BLaER1 (cell line): ENCODE measurements around the gene AR.

Experiments
- H3K27ac ChIP-seq: shearing (Covaris generic); formaldehyde crosslinking; 2 replicates; pipeline ENCODE4 v1.8.1; 2022
- H3K27me3 ChIP-seq: shearing (Covaris generic); formaldehyde crosslinking; 2 replicates; pipeline ENCODE4 v1.8.1; 2022
- H3K36me3 ChIP-seq: shearing (Covaris generic); formaldehyde crosslinking; 2 replicates; pipeline ENCODE4 v1.8.1; 2022
- H3K4me1 ChIP-seq: shearing (Covaris generic); formaldehyde crosslinking; 2 replicates; pipeline ENCODE4 v1.8.1; 2022
- H3K4me2 ChIP-seq: shearing (Covaris generic); formaldehyde crosslinking; 2 replicates; pipeline ENCODE4 v1.8.1; 2022
- H3K4me3 ChIP-seq: shearing (Covaris generic); formaldehyde crosslinking; 2 replicates; pipeline ENCODE4 v1.8.1; 2022
- H3K9ac ChIP-seq: shearing (Covaris generic); formaldehyde crosslinking; 2 replicates; pipeline ENCODE4 v1.8.1; 2022
- H3K9me3 ChIP-seq: shearing (Covaris generic); formaldehyde crosslinking; 2 replicates; pipeline ENCODE4 v1.8.1; 2022
- H4K20me1 ChIP-seq: shearing (Covaris generic); formaldehyde crosslinking; 2 replicates; pipeline ENCODE4 v1.8.1; 2022
- Cebpa-rat ChIP-seq: shearing (Covaris generic); IDR thresholded peaks from 2 replicates; pipeline ENCODE4 v1.8.1; 2022

AR gene

DNA sequence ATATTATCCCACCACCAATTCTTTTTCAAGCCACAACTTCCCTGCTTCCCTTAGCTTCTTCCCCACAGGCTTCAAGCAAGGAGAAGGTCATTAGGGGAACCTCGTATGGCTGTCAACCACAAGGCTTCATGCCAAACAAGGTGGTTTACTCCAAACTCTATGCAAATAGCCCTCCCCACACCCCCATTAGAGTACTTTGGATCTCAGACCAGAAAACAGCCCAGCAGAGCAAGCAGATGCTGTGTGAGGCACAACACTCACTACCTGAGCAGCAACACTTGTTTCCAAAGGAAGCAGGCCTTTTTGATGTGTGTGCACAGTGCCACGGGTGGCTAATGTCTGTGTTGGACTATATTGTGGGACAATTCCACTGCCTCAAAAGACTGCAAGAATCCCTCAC lies 189.0 kb downstream of the AR start:
- H3K4me2 ChIP-seq: no peak overlapping the region
- H4K20me1 ChIP-seq: no peaks in the 10 kb centered on the region
- no peak for TF ChIP-seq Cebpa-rat
- no peaks in the 10 kb centered on the region for H3K27me3 ChIP-seq
- no peak overlapping the region for H3K4me3 ChIP-seq
- H3K36me3 ChIP-seq: peaks cover 7% of the 10 kb centered on the region; the same call in 1 of the 2 replicates
- H3K4me1 ChIP-seq: peaks cover 22% of the 10 kb centered on the region
- H3K27ac ChIP-seq: no peak overlapping the region
- H3K9ac ChIP-seq: no peak overlapping the region
- no peaks in the 10 kb centered on the region for H3K9me3 ChIP-seq

DNA sequence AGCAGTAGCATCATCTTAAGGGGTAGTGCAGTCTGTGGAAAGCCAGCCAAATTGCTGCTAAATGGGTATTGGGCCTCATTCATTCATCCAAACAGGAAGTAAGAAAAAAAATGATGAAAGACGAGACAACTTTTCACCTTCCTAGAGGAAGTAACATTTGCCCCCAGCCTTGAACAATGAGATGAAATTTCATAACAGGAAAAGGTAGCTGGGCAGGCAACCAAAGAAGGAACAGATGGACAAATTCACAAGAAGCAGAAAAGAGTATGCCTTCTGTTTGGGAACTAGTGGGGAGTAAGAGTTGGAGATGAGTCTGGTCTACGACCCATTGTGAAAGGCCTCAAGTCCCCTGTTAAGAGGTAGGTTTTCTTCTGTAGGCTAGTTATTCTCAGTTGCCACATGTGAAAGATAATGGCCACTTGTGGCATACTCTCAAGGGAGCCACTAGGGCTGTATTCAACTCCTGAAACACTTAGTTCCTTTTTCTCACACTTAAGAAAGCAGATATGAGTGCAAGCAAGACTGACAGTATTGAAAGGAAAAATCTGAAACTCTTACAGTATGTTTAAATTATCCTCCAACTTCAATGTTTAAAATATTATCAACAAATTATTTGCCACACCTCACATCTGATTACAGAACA lies 190.4 kb downstream of the AR start:
- Histone ChIP-seq H3K4me1 (peaks cover 22% of the 10 kb centered on the region), H3K4me2 (peak overlapping the region; percentile 46), H4K20me1 (no peaks in the 10 kb centered on the region), H3K27me3 (no peaks in the 10 kb centered on the region), H3K9ac (no peak overlapping the region), H3K9me3 (no peaks in the 10 kb centered on the region), H3K4me3 (no peak overlapping the region), H3K27ac (no peak overlapping the region), H3K36me3 (peaks cover under 1% of the 10 kb centered on the region; the same call in 1 of the 2 replicates)
- TF ChIP-seq Cebpa-rat: no peak

DNA sequence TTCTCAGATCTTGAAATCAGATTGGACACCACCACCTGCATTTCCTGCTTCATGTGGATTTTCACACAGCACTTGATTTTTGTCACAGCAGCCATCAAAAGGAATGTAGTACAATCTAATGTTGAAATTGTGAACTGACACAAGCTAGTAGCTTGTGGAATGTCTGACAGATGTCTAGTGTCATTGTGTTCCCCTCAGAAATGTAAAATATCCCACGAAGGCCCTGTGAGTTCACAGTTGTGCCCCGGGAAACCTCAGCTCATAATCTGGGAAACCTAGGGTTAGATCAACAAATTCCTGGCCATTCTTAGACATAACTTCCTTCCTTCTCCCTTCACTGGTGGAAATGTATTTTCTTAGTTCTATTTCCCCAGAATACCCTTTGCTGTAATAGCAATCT lies 205.7 kb downstream of the AR start:
- peaks cover 8% of the 10 kb centered on the region for H3K4me1 ChIP-seq
- no peaks in the 10 kb centered on the region for H3K36me3 ChIP-seq
- H3K4me2 ChIP-seq: no peak overlapping the region
- no peak overlapping the region for H3K27ac ChIP-seq
- no peaks in the 10 kb centered on the region for H4K20me1 ChIP-seq
- H3K9ac ChIP-seq: no peak overlapping the region
- TF ChIP-seq Cebpa-rat: no peak
- no peaks in the 10 kb centered on the region for H3K27me3 ChIP-seq
- peaks cover 3% of the 10 kb centered on the region; the same call in 1 of the 2 replicates for H3K9me3 ChIP-seq
- H3K4me3 ChIP-seq: no peak overlapping the region

DNA sequence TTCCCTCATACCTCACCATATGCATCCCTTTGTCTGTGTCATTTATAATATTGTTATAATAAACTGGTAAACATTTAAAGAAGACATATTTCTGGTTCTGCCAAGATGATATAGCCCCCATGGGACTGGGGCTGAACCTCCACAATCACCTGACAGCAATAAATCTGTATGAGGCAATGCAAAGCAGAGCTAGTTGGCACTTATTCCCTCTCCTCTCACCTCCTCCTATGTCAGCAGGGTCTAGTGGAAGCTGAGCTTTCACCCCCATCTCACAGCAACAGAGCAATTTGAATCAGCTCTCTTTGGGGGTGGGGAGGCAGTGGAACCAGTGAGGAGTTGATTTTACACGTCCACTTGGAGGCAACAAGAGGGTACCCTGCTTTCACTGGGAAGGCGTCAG lies 206.9 kb downstream of the AR start:
- Histone ChIP-seq H3K27ac (no peak overlapping the region), H3K9ac (no peak overlapping the region), H4K20me1 (no peaks in the 10 kb centered on the region), H3K4me1 (no peaks in the 10 kb centered on the region), H3K4me3 (no peak overlapping the region), H3K27me3 (no peaks in the 10 kb centered on the region), H3K9me3 (0 out of 2 replicates have a peak, but pooled peaks cover 3% of the 10 kb centered on the region), H3K4me2 (no peak overlapping the region), H3K36me3 (no peaks in the 10 kb centered on the region)
- TF ChIP-seq Cebpa-rat: no peak

DNA sequence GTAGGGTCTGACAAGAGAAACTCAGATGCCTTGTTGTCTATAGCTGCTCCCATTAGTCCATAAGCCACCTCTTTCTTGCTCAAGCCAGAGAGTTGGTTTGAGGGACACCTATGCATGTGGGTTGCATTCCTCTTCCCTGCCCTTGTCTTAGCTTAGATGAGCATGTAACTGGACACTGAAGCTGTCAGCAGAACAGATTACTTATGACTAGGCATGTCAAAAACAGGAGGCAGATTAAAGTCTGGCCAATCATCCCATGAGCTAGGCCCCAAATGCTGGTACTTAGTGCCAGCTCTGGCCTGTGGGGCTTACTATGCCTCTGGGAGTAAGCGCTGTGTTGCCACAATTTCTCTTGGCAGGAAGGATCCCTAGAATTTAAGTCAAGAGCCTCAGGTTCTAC lies 215.2 kb downstream of the AR start:
- Histone ChIP-seq H3K9ac (no peak overlapping the region), H4K20me1 (no peaks in the 10 kb centered on the region), H3K27ac (no peak overlapping the region), H3K4me3 (no peak overlapping the region), H3K36me3 (no peaks in the 10 kb centered on the region), H3K27me3 (no peaks in the 10 kb centered on the region), H3K4me2 (no peak overlapping the region), H3K9me3 (no peaks in the 10 kb centered on the region), H3K4me1 (no peaks in the 10 kb centered on the region)
- no peak for TF ChIP-seq Cebpa-rat

DNA sequence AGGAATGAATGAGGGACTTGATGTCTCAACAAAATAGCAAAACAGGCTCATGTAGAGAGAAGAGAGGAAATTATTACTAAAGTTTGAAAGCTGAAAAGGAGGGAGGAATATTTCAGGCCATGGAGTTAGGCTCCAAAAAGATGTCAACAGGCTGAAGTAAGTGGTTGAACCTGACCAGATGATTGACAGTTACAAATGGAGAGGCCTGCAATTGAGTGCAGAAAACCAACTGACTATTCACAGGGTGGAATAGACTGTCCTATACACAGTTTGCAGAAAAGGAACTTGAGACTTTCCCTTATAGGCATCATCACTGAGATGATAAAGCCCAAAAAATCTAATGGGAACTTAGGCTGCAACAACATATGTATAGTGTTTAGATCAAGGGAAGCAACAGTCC lies 233.3 kb downstream of the AR start:
- peaks cover 36% of the 10 kb centered on the region for H3K4me1 ChIP-seq
- no peak overlapping the region for H3K4me2 ChIP-seq
- no peak for TF ChIP-seq Cebpa-rat
- H3K9me3 ChIP-seq: peaks cover 17% of the 10 kb centered on the region
- no peak overlapping the region for H3K27ac ChIP-seq
- H3K36me3 ChIP-seq: no peaks in the 10 kb centered on the region
- no peaks in the 10 kb centered on the region for H4K20me1 ChIP-seq
- H3K9ac ChIP-seq: no peak overlapping the region
- no peaks in the 10 kb centered on the region for H3K27me3 ChIP-seq
- H3K4me3 ChIP-seq: no peak overlapping the region

DNA sequence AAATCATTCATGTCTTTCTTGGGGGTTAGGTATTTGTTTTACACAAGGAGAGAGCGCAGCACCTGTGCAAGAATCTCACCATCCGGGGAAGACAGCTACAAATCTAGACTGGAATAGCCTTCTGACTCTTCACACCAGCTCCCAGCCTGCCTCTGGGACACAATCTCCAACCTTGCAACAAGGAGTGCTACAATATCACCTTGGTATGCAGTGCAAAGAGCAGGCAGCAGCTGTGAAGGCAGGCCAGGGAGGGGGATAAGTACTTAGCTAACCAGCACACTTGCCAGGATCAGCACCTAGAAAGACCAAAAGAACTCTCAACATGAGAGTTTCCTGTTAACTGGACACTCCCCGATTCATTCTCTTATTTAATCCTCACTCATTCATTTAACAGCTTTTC lies 235.3 kb downstream of the AR start:
- Histone ChIP-seq H3K4me2 (peak overlapping the region; percentile 91), H4K20me1 (no peaks in the 10 kb centered on the region), H3K9me3 (peaks cover 24% of the 10 kb centered on the region), H3K4me1 (peaks cover 40% of the 10 kb centered on the region), H3K9ac (no peak overlapping the region), H3K4me3 (no peak overlapping the region), H3K27ac (peak overlapping the region; percentile 83; the same call in 1 of the 2 replicates), H3K27me3 (no peaks in the 10 kb centered on the region), H3K36me3 (no peaks in the 10 kb centered on the region)
- TF ChIP-seq Cebpa-rat: no peak
